DOHH2 (cell line): Measurements from ENCODE around the gene MAN1C1.

ENCODE experiments used
- EZH2phosphoT487 ChIP-seq: fragments of 200-600 bp; sonication (generic); IDR thresholded peaks from 2 replicates; pipeline ENCODE4 v1.6.1; 2017; ENCODE audit warnings: borderline replicate concordance, mild to moderate bottlenecking, antibody characterized with exemption, low read length, moderate library complexity, mixed read lengths
- TF ChIP-seq, protein P1 (sequence below): fragments of 200-600 bp; sonication (generic); IDR thresholded peaks from one replicate; pipeline ENCODE4 v1.5.1; 2014; ENCODE audit warnings: antibody characterized with exemption, mild to moderate bottlenecking, low read depth, low read length; ENCODE audit not compliant: poor library complexity, severe bottlenecking

DNA sequence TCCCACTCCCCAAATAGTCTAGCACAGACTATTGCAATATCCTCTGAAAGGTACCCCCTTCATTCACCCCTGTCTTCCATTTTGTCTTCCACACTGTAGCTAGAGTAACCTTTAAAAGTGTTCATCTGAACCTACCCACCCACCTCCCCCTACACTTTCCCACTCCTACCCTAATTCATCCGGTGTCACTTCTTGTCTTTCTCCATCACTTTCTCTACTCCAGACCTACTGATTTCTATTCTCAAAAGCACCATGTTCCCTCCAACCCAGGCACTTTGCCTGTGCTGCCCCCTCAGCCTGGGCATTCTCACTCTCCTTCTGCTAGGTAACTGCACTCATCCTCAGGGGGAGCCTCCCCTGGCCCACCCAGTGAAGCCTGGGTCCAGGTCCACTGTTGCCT, 4.7 kb upstream of the MAN1C1 start:
- TF ChIP-seq EZH2phosphoT487, result no peak
- TF ChIP-seq, protein P1, sequence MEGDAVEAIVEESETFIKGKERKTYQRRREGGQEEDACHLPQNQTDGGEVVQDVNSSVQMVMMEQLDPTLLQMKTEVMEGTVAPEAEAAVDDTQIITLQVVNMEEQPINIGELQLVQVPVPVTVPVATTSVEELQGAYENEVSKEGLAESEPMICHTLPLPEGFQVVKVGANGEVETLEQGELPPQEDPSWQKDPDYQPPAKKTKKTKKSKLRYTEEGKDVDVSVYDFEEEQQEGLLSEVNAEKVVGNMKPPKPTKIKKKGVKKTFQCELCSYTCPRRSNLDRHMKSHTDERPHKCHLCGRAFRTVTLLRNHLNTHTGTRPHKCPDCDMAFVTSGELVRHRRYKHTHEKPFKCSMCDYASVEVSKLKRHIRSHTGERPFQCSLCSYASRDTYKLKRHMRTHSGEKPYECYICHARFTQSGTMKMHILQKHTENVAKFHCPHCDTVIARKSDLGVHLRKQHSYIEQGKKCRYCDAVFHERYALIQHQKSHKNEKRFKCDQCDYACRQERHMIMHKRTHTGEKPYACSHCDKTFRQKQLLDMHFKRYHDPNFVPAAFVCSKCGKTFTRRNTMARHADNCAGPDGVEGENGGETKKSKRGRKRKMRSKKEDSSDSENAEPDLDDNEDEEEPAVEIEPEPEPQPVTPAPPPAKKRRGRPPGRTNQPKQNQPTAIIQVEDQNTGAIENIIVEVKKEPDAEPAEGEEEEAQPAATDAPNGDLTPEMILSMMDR, result no peak
